Stimulated activated CD8-positive, alpha-beta memory T cell treated with anti-CD3 and anti-CD28 coated beads, Interleukin-12 subunit alpha, Interleukin-12 subunit beta, amount 100 ng/mL, for 24 hours (primary cell): Measurements from ENCODE around the gene STX1A.
"Not testable (repeated sequence)": the region's sequence is repeated elsewhere in the genome, so short reads cannot be mapped to it uniquely, and the experiment has no call there.

ENCODE experiments used
- DNase-seq: peaks from one replicate; pipeline ENCODE4 v3.0.0-alpha.2; 2020; ENCODE audit errors: extremely low read depth

Gene STX1A

DNA sequence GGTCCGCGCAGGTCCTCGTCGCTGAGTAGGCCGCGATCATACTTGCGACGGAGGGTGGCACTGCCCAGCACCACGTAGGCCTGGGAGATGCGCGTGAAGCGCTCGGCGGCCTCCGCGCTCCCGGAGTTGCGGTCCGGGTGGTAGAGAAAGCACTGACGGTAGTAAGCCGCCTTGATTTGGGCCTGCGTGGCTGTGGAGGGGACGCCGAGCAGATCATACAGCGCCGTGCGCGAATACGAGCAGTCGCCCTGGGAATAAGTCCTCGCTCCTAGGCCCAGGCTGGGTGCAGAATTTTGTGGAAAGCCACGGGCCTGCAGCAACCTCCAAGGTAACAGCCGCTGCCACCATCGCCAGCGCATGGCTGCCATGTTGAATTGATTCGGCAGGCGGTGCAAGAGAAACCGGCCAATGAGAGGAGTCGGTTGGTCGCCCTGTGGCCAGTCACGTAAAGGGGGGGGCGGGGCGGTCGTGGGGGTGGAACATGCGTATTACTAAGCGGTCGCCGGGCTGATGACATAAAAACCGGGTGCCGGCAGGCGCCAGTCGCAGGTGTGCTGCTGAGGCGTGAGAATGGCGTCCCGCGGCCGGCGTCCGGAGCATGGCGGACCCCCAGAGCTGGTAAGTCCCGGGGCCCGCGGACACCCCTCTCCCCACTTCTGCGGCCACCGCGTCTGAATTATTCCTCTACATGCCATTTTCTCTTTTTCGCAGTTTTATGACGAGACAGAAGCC lies 36.2 kb downstream of the STX1A start, which contains the start of the genes BUD23 and DNAJC30:
TSS of gene BUD23 (plus strand) at position 542 of the 732 bp plus-strand sequence. CDS start at position 571, 29 bp downstream.
TSS of gene DNAJC30 (minus strand) at position 398 of the 732 bp plus-strand sequence. CDS start at position 368, 30 bp downstream.
- DNase-seq: peak; percentile 97

DNA sequence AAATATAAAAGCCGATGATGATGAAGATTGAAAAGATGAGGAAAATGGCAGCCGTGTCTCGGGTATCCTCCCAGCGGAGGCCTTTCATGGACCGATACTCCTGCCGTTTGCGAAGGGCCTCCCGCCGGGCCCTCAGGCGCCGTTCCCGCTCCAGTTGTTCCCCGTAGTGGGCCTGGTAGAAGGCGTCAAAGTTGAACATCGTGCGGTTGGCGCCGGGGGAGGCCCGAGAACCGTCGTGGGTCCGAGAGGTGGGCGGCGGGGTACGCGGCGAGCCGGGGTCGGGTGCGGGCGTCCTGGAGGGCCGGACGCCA lies 36.8 kb downstream of the STX1A start:
- no peak for DNase-seq

DNA sequence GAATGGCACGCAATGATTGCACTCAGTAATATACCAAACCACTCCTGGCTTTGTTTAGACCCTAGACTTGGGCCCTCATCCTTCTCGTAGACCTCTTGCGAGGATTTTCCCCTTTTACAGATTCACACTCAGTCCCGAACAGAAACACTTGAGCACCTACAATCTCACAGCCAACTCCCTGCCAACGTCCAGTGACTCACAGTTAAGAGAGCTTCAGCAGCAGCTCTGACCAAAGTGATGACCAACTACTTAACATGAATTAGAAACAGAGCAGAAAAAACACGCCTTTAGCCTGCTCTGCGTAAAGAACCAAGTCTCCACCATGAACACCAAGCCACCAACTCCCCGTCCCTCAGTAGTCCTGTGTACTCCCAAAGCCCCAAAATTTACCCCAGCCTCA lies 38.4 kb downstream of the STX1A start:
- DNase-seq: no peak

DNA sequence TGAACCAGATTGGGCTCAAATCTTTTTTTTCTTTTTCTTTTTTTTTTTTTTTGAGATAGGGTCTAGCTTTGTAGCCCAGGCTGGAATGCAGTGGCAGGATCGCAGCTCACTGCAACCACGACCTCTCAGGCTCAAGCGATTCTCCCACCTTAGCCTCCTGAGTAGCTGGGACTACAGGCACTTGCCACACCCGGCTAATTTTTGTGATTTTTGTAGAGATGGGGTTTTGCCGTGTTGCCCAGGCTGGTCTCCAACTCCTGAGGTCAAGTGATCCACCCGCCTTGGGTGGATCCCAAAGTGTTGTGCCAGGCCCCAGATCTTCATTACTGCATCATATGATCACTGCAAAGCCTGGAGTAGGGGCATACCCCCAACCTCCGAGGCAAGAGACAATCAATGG lies 39.0 kb downstream of the STX1A start:
- DNase-seq: no peak

DNA sequence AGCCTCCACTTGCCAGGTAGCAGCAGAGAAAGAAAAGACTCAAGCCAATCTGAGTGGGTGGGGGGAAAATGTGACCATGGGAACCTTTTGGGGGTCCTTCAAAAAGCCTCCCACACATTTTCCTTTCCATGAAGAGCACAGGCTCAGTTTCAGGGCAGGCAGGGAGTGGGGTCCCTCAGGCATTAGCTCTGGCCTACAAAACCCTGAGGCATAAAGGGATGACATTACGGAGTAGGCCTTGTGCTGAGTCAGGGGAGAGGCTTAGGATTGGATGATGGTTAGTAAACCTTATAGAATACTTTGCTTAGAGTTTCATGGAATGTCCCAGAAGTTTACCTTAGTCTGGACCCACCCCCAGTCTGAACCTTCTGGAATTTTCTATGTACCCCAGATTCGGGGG lies 39.8 kb downstream of the STX1A start:
- DNase-seq: no peak

DNA sequence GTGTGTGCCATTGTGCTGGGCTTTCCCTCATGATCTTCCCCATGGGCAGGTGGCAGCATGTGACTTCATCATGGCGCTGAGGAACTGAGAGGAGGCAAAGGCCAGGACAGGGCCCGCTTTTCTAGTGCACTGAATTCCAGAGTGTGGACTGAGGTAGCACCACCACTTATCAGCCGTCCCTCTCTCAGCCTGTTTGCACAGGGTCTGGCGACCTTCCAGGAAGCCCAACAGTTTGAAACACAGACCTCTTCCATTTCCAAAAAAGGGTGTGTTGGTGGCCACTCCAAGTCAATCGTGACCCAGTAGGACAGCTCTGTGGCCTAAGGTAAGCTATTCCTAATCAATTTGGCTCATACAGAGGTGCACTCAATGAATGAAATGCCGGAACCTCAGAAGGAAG lies 40.6 kb downstream of the STX1A start:
- no peak for DNase-seq

DNA sequence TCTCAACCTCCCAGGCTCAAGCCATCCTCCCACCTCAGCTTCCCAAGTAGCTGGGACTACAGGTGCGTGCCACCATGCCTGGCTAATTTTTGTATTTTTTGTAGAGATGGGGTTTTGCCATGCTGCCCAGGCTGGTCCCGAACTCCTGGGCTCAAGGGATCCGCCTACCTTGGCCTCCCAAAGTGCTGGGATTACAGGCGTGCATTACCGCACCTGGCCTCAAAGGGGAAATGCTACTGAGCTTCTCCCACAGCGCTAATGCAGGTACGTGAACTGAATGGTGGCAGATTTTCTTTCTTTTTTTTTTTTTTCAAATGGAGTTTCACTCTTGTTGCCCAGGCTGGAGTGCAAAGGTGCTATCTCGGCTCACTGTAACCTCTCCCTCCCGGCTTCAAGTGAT lies 43.4 kb downstream of the STX1A start:
- DNase-seq: not testable (repeated sequence)

DNA sequence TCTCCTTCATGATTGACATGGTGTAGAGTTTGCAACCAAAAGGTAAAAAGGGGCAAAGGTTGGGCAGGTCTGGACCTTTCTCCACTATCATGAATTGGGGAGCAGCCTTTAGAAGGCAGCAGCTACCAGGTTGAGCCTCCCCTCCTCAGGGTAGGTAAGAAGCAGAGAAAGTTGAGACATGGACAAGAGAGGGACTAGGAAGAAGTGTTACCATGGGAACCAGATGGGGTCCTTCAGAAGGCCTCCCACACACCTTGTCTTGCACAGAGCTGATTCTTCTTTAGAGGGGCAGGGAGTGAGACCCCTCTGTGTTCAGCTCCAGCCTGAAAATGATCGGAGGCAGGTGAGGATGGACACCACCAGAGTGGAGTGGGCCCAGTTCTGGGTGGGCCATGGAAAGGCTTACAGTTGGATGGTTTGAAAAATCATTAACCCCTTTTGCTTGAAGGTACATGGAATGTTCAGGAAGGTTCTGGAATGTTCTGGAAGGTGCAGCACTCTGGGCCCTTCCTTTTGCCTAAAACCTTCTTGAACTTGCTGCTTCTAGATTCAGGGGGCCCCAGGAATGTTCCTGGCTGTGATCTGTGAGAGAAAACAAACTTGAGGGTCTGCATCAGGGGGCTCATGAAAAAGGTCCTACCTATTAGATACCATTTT lies 44.9 kb downstream of the STX1A start:
- DNase-seq: no peak

DNA sequence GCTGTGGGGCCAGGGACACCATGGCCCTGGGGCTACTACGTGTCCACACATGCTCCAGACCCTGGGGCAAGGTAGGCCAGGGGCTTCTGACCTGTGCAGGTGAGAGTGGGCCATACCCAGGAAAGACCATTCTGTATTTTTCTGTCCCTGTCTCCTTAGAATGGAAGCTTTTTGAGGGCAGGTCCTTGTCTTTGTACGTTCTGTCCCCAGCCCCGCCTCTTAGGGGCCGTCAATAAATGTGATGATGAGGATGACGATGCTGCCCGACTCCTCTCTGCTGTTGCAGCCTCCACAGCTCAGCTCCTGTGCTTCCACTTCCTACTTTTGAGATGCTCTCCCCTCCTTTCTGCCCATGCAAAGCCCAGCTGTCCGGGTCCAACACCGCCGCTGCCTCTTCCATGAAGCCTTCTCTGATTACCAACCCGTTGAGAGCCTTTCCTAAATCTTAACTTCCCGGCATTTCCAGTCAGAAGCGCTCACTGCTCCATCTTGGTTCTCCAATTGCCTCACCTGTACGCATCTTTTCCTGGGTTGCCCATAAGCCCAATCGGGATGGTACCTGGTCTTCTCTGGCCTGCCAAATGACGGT lies 47.5 kb downstream of the STX1A start:
- DNase-seq: no peak

DNA sequence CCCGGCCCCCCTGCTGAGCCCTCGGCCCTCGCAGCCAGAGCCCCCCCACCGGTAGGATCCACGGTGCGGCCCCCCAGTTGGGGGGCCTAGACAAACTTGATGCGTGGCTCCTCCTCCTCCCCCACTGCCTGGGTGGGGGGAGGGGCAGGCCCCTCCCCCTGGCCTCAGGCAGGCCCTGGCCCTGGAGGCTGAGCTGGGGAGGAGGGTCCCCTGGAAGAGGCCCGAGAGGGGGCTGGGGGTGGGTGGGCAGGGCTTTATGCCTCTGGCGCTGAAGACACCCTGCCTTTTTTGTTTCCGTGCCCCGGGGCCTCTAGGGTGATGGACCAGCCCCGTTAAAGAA lies 48.2 kb downstream of the STX1A start:
- no peak for DNase-seq

DNA sequence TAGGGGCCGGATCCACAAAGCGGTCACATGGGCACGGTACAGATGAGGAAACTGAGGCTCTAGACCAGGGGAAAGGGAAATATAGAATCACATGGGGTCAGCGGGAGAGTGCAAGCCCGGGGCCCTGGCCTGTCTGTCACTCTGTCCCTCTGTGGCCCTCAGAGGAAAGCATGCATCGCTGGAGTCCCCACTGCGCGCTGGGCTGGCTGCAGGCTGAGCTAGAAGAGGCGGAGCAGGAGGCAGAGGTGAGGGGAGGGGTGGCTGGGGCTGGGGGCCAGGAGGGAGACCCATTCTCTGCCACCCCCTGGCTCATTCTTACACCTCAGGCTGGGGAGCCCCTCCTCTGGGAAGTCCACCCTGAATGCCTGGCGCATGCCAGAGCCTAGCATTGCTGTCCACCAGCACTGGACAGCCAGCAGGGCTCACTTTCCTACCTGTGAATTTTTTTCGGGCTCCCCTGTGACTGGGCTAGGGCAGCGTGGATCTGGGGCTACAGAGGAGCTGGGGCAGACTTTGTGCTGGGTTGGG lies 49.5 kb downstream of the STX1A start:
- no peak for DNase-seq

DNA sequence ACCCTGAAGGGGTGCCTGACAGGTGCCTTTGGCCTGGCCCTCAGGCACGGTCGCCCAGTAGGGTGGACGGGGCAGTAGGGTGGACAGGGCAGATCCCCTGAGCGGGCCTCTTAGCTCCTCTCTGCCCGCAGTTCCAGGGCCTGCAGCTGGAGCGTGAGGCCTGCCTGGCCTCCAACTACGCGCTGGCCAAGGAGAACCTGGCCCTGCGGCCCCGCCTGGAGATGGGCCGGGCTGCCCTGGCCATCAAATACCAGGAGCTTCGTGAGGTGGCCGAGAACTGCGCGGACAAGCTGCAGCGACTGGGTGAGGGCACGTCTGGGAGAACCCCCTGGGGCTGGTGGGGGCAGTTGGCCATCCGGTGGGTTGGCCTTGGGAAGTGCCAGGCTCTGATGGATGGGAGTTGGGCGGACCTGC lies 50.2 kb downstream of the STX1A start:
- no peak for DNase-seq

DNA sequence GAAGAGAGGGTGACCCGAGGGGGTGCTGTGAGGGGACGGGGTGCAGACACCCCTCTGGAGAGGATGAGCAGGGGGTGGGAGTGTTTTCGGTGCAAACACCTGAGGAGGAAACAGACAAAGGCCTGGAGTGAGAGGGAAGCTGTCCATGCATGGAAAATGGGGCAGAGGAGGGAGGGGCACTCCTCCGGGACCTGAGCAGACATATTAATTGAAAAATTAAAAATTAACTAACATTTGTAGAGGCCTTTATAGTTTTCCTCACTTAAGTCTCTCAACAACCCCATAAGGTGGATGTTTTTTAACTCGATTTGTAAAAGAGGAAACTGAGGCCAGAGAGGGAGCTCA lies 50.6 kb downstream of the STX1A start:
- DNase-seq: no peak

DNA sequence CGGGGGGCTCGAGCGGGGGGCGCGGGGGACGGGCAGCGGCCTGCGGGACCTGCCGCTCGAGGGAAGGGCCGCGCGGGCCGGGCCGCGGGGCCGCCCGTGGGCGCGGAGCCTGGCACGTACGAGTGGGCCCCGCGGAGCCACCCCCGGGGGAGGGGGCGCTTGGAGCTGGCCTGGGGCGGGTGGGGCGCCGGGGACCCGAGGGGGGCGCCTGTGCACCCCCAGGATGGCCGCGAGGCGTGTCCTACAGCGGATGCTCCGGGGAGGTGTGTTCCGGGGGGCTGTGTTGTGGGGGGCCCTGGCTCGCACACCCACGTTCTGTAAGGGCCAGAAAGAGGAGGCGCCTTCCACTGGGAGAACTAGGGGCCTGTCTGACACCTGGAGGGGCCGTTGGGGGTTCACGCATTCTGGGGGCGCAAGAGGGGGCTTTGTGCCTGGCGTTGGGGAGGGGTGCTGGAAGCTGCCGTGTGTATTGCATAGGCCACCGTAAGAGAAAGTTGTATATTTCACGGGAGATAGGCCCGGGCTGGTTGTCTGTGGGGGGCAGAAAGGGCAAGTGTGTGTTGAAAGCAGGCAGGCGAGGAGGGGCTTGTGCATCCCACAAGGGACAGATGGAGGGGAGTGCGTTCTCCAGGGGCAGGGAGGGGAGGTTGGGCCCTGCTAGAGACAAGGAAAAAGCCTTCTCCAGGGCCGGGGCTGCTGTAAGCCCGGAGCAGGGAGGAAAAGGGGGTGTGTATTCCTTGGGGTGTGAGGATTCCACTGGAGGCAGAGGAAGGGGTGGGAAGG lies 51.2 kb downstream of the STX1A start:
- DNase-seq: no peak

DNA sequence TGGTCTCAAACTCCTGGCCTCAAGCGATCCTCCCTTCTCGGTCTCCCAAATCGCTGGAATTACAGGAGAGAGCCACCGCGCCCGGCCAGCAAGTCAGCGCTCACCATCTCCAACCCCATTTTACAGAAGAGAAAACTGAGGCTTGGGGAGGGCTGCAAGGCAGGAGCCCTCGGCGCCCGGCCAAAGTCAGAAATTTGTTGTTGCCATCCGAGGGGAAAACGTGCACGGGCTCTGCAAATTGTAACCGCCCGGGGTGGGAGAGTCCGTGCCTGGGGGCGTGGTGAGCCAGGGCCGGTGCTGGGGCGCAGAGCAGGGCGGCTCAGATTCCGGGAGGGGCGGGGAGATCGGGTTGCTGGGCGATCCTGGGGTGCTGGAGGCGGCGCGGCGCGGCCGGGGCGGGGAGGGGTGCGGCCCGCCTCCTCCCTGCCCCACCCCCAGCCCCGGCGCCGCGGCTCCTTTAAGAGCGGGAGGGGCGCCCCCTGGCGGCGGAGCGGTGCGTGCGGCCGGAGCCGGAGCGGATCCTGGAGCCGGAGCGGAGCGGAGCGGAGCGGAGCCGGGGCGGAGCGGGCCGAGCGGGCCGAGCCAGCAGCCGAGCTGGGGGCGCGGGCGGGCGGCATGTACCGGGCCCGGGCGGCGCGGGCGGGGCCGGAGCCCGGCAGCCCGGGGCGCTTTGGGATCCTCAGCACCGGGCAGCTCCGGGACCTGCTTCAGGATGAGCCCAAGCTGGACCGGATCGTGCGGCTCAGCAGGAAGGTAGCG lies 51.9 kb downstream of the STX1A start, which contains the start of gene VPS37D:
TSS of gene VPS37D (plus strand) at position 488 of the 759 bp plus-strand sequence. CDS start at position 616, 128 bp downstream.
- peak; percentile 82 for DNase-seq

DNA sequence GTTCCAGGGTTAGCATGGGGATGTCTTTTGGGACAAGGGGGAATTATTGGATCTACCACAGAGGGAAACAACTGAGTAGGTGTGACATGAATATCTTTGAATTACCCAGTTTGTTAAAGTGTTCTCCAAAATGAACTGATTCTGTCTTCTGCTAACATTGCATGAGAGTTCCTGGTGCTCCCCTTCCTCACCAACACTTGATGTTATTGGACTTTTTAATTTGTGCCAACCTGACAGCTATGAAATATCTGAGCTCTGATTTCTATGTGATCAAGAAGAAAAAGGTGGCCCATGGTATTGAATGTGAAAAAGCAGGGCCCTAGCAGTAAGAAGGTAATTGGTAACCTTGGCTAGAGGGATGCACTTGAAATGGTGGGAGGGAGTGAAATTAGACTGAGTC lies 56.4 kb downstream of the STX1A start:
- no peak for DNase-seq

DNA sequence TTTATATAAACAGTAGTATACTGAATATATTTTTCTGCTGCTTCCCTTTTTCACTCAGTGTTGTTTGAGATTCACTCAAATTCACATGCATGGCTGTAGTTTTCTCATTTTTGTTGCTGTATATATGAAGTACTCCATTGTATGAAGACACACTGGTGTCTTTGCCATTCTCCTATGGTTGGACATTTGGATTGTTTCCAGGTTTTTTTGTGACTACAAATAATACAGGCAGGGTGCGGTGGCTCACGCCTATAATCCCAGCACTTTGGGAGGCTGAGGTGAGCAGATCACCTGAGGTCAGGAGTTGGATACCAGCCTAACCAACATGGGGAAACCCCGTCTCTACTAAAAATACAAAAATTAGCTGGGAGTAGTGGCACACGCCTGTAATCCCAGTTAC lies 58.9 kb downstream of the STX1A start:
- DNase-seq: not testable (repeated sequence)

DNA sequence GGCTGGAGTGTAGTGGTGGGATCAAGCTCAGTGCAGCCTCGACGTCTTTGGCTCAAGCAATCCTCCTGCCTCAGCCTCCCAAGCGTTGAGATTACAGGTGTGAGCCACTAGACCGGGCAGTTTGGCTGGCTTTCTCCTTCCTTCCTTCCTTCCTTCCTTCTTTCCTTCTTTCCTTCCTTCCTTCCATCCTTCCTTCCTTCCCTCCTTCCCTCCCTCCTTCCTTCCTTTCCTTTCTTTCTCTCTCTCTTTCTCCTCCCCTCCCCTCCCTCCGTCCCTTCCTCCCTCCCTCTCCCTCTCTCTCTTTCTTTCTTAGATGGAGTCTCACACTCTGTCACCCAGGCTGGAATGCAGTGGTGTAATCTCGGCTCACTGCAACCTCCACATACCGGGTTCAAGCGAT lies 59.5 kb downstream of the STX1A start:
- DNase-seq: no peak

DNA sequence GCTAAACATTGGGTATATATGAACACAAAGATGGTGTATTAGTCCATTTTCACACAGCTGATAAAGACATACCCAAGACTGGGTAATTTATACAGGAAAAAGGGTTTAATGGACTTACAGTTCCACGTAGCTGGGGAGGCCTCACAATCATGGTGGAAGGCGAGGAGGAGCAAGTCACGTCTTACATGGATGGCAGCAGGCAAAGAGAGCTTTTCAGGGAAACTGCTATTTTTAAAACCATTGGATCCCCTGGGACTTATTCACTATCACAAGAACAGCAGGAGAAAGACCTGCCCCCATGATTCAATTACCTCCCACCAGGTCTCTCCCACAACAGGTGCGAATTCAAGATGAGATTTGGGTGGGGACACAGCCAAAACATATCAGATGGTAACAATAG lies 64.2 kb downstream of the STX1A start:
- DNase-seq: not testable (repeated sequence)

DNA sequence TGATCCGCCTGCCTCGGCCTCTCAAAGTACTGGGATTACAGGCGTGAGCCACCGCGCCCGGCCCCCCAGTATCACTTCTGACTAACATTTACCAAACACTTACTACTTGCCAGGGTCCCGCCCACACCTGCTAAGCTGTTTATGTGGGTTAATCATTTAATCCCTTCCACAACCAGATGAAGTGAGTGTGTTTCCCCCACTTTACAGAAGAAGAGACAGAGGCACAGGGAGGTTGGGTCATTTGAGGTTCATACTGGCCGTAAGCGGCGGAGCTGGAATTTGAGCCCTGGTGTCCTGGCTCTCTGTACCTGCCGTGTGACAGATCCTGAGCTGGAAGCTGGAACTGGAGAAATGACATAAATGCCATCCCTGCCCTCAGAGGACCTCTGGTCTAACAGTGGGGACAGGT lies 66.9 kb downstream of the STX1A start:
- DNase-seq: no peak

DNA sequence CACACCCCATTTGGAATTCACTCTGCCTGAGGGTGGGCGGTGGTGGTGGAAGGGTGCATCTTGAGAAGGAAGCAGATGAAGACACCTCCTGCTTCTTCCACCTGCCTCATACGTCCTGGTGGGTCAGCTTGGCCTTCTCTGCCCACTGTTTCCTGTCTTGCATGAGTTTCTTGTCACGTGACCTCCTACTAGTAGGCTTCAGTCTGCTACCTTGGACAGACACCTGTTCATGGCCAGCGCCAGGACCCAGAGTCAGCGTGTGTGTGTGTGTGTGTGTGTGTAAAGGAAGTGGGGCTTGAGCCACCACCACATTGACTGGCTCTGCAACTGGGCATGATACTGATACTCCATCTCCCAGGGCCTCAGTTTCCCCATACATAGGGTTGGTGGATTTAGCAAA lies 68.9 kb downstream of the STX1A start:
- no peak for DNase-seq
